ENCODE measurements around the gene DDB1. TPM values are rescaled to one million over a fixed set of nuclear protein-coding genes. Genes with fewer than 3 reads are reported as not detected.

Gene DDB1
- total RNA-seq, 1 donor from 2014 or later, result 215 TPM

GRCh38 chr11:61328351-61328750 is 4.6 kb downstream of the DDB1 start:
- no peak overlapping the region for H3K4me3 ChIP-seq (ENCODE audit: low read length in 3 of 3)
- H3K27me3 ChIP-seq (ENCODE audit: control insufficient read depth in 3 of 3, insufficient read depth in 3 of 3, low read length in 3 of 3), result no peaks in the 10 kb centered on the region
- no peaks in the 10 kb centered on the region for H3K9me3 ChIP-seq (ENCODE audit: control insufficient read depth in 3 of 3, low read length in 3 of 3)
- peak overlapping the region; percentile 1 for H3K27ac ChIP-seq (ENCODE audit: low read depth, low read length)
- no peak overlapping the region for H3K9ac ChIP-seq (ENCODE audit: low read depth in 1 of 3, low read length in 3 of 3)
- peaks cover 13 to 35% (median 34%) of the 10 kb centered on the region in 3 donors for H3K36me3 ChIP-seq (ENCODE audit: control insufficient read depth in 3 of 3, insufficient read depth in 3 of 3, low read length in 3 of 3)
- peaks cover 37 to 52% (median 43%) of the 10 kb centered on the region in 3 donors for H3K4me1 ChIP-seq (ENCODE audit: control insufficient read depth in 3 of 3, insufficient read depth in 3 of 3, low read length in 3 of 3)

DNA sequence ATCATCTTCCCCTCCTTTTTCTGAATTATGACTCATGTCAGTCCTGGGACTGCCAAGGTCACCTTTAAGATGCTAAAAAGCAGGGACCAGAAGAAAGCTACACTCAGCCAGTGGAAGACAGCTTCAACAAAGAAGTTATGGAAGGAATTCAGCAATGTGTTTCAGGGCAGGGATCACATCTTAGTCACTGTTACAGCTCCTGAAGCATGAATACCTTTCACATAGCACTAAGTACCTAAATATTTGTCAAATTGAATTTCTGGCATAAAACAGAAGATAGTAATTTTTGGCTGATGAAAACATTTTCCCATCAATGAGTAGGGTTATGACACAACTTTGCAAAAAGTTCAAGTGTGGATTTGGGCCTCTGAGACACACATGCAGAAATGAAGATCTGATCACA is 5.2 kb downstream of the DDB1 start:
- Histone ChIP-seq H3K27me3 (ENCODE audit: control insufficient read depth in 3 of 3, insufficient read depth in 3 of 3, low read length in 3 of 3) (no peaks in the 10 kb centered on the region), H3K4me3 (ENCODE audit: low read length in 3 of 3) (no peak overlapping the region), H3K27ac (ENCODE audit: low read depth, low read length) (peak overlapping the region; percentile 1), H3K9ac (ENCODE audit: low read depth in 1 of 3, low read length in 3 of 3) (no peak overlapping the region), H3K4me1 (ENCODE audit: control insufficient read depth in 3 of 3, insufficient read depth in 3 of 3, low read length in 3 of 3) (peaks cover 36 to 49% (median 42%) of the 10 kb centered on the region in 3 donors), H3K36me3 (ENCODE audit: control insufficient read depth in 3 of 3, insufficient read depth in 3 of 3, low read length in 3 of 3) (peaks cover 19 to 42% (median 41%) of the 10 kb centered on the region in 3 donors), H3K9me3 (ENCODE audit: control insufficient read depth in 3 of 3, low read length in 3 of 3) (no peaks in the 10 kb centered on the region)

DNA sequence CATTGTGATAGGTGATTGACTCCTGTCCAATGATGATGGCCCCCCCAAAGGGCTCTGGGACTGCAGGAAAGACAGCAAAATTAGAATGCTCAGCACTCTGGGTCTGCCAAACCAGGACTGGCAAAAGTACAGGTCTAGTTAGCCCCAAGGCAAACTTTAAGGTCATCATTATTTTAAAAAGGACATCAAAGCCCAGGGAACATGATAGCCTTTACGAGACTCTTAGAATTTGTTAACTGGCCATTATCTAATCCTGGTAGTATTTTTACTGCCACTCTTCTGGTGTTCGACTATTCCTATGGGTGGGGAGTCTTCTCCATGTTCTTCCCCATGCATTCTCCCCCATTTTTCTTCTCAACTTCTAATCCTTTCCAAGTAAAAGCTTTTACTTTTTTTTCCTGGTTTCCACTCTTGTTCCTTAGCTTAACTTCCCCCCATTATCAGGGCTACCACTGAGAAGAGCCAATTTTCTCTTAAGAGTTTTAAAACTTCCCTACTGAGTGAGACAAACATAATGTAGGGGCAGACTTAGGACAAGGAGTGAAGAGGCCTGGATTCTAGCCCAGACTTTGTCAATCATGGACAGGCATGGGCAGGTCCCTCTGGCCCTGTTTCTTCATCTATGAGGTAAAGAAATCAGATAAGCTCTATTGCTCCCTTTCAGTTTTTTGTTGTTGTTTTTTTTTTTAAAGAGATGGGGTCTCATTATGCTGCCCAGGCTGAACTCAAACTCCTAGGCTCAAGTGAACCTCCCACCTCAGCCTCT is 7.1 kb downstream of the DDB1 start:
- Histone ChIP-seq H3K4me1 (ENCODE audit: control insufficient read depth in 3 of 3, insufficient read depth in 3 of 3, low read length in 3 of 3) (peaks cover 23 to 32% (median 28%) of the 10 kb centered on the region in 3 donors), H3K27ac (ENCODE audit: low read depth, low read length) (no peak overlapping the region), H3K9ac (ENCODE audit: low read depth in 1 of 3, low read length in 3 of 3) (peak overlapping the region in 1 of 3 donors; percentile 20), H3K27me3 (ENCODE audit: control insufficient read depth in 3 of 3, insufficient read depth in 3 of 3, low read length in 3 of 3) (no peaks in the 10 kb centered on the region), H3K4me3 (ENCODE audit: low read length in 3 of 3) (no peak overlapping the region), H3K36me3 (ENCODE audit: control insufficient read depth in 3 of 3, insufficient read depth in 3 of 3, low read length in 3 of 3) (peaks cover 32 to 59% (median 56%) of the 10 kb centered on the region in 3 donors), H3K9me3 (ENCODE audit: control insufficient read depth in 3 of 3, low read length in 3 of 3) (no peaks in the 10 kb centered on the region)

DNA sequence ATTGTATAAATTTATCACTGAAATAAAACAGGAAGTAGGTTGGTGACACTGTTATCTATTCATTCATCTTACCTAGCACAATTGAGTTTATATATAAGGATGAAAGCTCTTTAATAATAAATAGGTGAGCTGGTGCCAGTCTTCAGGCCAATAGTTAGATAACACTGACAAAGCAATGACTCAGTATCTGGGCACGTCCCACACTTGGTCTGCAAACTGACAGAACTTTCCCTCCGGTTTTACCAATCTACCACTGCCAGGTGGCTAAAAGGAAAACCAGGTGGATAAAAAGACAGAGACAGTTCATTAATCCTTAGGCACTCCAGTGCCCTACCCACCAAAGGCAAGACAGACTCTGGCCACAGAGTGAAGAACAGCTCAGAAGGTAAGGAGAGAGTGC is 17.6 kb downstream of the DDB1 start:
- Histone ChIP-seq H3K36me3 (ENCODE audit: control insufficient read depth in 3 of 3, insufficient read depth in 3 of 3, low read length in 3 of 3) (peaks cover 54 to 84% (median 80%) of the 10 kb centered on the region in 3 donors), H3K9ac (ENCODE audit: low read depth in 1 of 3, low read length in 3 of 3) (no peak overlapping the region), H3K27me3 (ENCODE audit: control insufficient read depth in 3 of 3, insufficient read depth in 3 of 3, low read length in 3 of 3) (no peaks in the 10 kb centered on the region), H3K27ac (ENCODE audit: low read depth, low read length) (no peak overlapping the region), H3K4me1 (ENCODE audit: control insufficient read depth in 3 of 3, insufficient read depth in 3 of 3, low read length in 3 of 3) (no peaks in the 10 kb centered on the region), H3K9me3 (ENCODE audit: control insufficient read depth in 3 of 3, low read length in 3 of 3) (no peaks in the 10 kb centered on the region), H3K4me3 (ENCODE audit: low read length in 3 of 3) (no peak overlapping the region)

DNA sequence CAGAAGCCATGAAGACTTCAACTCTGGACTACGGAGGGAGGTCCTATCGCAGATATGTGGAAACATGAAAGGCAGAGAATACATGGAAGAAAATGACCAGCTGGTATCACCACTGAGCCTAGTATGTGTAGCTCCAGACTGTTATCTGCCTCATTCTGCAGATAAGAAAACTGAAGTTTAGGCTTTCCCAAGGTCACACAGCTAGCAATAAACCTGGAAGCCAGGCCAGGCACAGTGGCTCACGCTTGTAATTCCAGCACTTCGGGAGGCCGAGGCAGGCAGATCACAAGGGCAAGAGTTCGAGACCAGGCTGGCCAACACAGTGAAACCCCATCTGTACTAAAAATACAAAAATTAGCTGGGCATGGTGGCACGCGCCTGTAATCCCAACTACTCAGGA is 22.2 kb downstream of the DDB1 start:
- Histone ChIP-seq H3K4me3 (ENCODE audit: low read length in 3 of 3) (no peak overlapping the region), H3K36me3 (ENCODE audit: control insufficient read depth in 3 of 3, insufficient read depth in 3 of 3, low read length in 3 of 3) (peaks cover 69 to 96% (median 90%) of the 10 kb centered on the region in 3 donors), H3K9me3 (ENCODE audit: control insufficient read depth in 3 of 3, low read length in 3 of 3) (no peaks in the 10 kb centered on the region), H3K27me3 (ENCODE audit: control insufficient read depth in 3 of 3, insufficient read depth in 3 of 3, low read length in 3 of 3) (no peaks in the 10 kb centered on the region), H3K27ac (ENCODE audit: low read depth, low read length) (no peak overlapping the region), H3K9ac (ENCODE audit: low read depth in 1 of 3, low read length in 3 of 3) (no peak overlapping the region), H3K4me1 (ENCODE audit: control insufficient read depth in 3 of 3, insufficient read depth in 3 of 3, low read length in 3 of 3) (no peaks in the 10 kb centered on the region)

GRCh38 chr11:61309739-61310138 is 23.2 kb downstream of the DDB1 start:
- H3K9me3 ChIP-seq (ENCODE audit: control insufficient read depth in 3 of 3, low read length in 3 of 3), result no peaks in the 10 kb centered on the region
- no peaks in the 10 kb centered on the region for H3K4me1 ChIP-seq (ENCODE audit: control insufficient read depth in 3 of 3, insufficient read depth in 3 of 3, low read length in 3 of 3)
- H3K9ac ChIP-seq (ENCODE audit: low read depth in 1 of 3, low read length in 3 of 3), result no peak overlapping the region
- H3K4me3 ChIP-seq (ENCODE audit: low read length in 3 of 3), result no peak overlapping the region
- no peaks in the 10 kb centered on the region for H3K27me3 ChIP-seq (ENCODE audit: control insufficient read depth in 3 of 3, insufficient read depth in 3 of 3, low read length in 3 of 3)
- H3K27ac ChIP-seq (ENCODE audit: low read depth, low read length), result no peak overlapping the region
- peaks cover 74 to 95% (median 85%) of the 10 kb centered on the region in 3 donors for H3K36me3 ChIP-seq (ENCODE audit: control insufficient read depth in 3 of 3, insufficient read depth in 3 of 3, low read length in 3 of 3)

DNA sequence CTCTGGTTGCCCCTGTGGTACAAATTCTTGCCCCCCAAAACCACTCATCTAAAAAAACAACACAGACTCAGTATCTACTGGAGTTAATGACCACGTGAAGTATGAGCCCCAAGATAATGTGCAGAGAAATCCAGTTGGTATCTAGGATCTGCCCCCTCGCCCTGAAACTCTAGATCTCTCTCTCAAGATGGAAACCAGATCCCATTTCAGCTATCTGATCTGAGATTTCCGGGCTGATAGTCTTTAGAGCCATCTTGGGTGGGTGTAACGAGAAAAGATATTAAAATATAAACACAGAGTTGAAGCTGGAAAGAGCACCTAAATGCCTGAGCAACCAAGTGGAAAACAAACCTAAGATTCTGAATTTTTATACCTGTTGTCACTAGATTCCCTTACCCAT is 23.8 kb downstream of the DDB1 start:
- Histone ChIP-seq H3K27me3 (ENCODE audit: control insufficient read depth in 3 of 3, insufficient read depth in 3 of 3, low read length in 3 of 3) (no peaks in the 10 kb centered on the region), H3K4me1 (ENCODE audit: control insufficient read depth in 3 of 3, insufficient read depth in 3 of 3, low read length in 3 of 3) (no peaks in the 10 kb centered on the region), H3K27ac (ENCODE audit: low read depth, low read length) (no peak overlapping the region), H3K9me3 (ENCODE audit: control insufficient read depth in 3 of 3, low read length in 3 of 3) (no peaks in the 10 kb centered on the region), H3K36me3 (ENCODE audit: control insufficient read depth in 3 of 3, insufficient read depth in 3 of 3, low read length in 3 of 3) (peaks cover 73 to 91% (median 81%) of the 10 kb centered on the region in 3 donors), H3K9ac (ENCODE audit: low read depth in 1 of 3, low read length in 3 of 3) (no peak overlapping the region), H3K4me3 (ENCODE audit: low read length in 3 of 3) (no peak overlapping the region)

- H3K36me3 ChIP-seq (ENCODE audit: control insufficient read depth in 3 of 3, insufficient read depth in 3 of 3, low read length in 3 of 3), result peaks cover 74 to 90% (median 78%) of the 10 kb centered on the region in 3 donors
- H3K9ac ChIP-seq (ENCODE audit: low read depth in 1 of 3, low read length in 3 of 3), result no peak overlapping the region
Measured at GRCh38 chr11:61307354-61307753, 25.6 kb downstream of the DDB1 start.

GRCh38 chr11:61306221-61306620 is 26.7 kb downstream of the DDB1 start:
- H3K9ac ChIP-seq (ENCODE audit: low read depth in 1 of 3, low read length in 3 of 3), result no peak overlapping the region
- peaks cover 74 to 91% (median 77%) of the 10 kb centered on the region in 3 donors for H3K36me3 ChIP-seq (ENCODE audit: control insufficient read depth in 3 of 3, insufficient read depth in 3 of 3, low read length in 3 of 3)
- no peaks in the 10 kb centered on the region for H3K9me3 ChIP-seq (ENCODE audit: control insufficient read depth in 3 of 3, low read length in 3 of 3)
- H3K4me3 ChIP-seq (ENCODE audit: low read length in 3 of 3), result no peak overlapping the region
- H3K27me3 ChIP-seq (ENCODE audit: control insufficient read depth in 3 of 3, insufficient read depth in 3 of 3, low read length in 3 of 3), result no peaks in the 10 kb centered on the region
- H3K4me1 ChIP-seq (ENCODE audit: control insufficient read depth in 3 of 3, insufficient read depth in 3 of 3, low read length in 3 of 3), result no peaks in the 10 kb centered on the region
- H3K27ac ChIP-seq (ENCODE audit: low read depth, low read length), result no peak overlapping the region

More at GRCh38 chr11:61307354-61307753, 25.6 kb downstream of the DDB1 start:
- Histone ChIP-seq H3K4me3 (ENCODE audit: low read length in 3 of 3) (no peak overlapping the region), H3K27ac (ENCODE audit: low read depth, low read length) (no peak overlapping the region), H3K9me3 (ENCODE audit: control insufficient read depth in 3 of 3, low read length in 3 of 3) (no peaks in the 10 kb centered on the region), H3K27me3 (ENCODE audit: control insufficient read depth in 3 of 3, insufficient read depth in 3 of 3, low read length in 3 of 3) (no peaks in the 10 kb centered on the region), H3K4me1 (ENCODE audit: control insufficient read depth in 3 of 3, insufficient read depth in 3 of 3, low read length in 3 of 3) (no peaks in the 10 kb centered on the region)

DNA sequence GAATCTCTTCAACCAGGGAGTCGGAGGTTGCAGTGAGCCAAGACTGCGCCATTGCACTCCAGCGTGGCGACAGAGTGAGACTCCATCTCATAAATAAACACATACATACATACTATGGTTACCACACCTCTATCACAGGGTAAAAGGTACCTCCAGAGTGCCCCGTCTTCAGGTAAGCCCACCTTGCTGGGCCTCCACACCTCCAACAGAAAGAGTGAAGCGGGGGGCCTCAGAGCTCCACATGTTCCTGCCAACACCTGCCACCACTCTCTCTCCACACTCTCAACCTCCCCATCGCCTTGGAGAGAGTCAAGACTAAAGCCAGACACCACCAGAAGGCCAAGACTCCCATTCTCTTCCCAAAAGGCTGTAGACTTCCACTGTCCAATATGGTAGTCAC is 27.5 kb downstream of the DDB1 start:
- Histone ChIP-seq H3K9ac (ENCODE audit: low read depth in 1 of 3, low read length in 3 of 3) (no peak overlapping the region), H3K4me1 (ENCODE audit: control insufficient read depth in 3 of 3, insufficient read depth in 3 of 3, low read length in 3 of 3) (no peaks in the 10 kb centered on the region), H3K27me3 (ENCODE audit: control insufficient read depth in 3 of 3, insufficient read depth in 3 of 3, low read length in 3 of 3) (no peaks in the 10 kb centered on the region), H3K36me3 (ENCODE audit: control insufficient read depth in 3 of 3, insufficient read depth in 3 of 3, low read length in 3 of 3) (peaks cover 76 to 91% (median 76%) of the 10 kb centered on the region in 3 donors), H3K27ac (ENCODE audit: low read depth, low read length) (no peak overlapping the region), H3K9me3 (ENCODE audit: control insufficient read depth in 3 of 3, low read length in 3 of 3) (no peaks in the 10 kb centered on the region), H3K4me3 (ENCODE audit: low read length in 3 of 3) (no peak overlapping the region)

Data from skeletal muscle tissue (tissue), 4 donors.